Naive thymus-derived CD4-positive, alpha-beta T cell (primary cell): ENCODE results near the gene GSG1L. TPM values are rescaled to one million over a fixed set of nuclear protein-coding genes. Genes with fewer than 3 reads are reported as not detected.
"Not testable (repeated sequence)": the region's sequence is repeated elsewhere in the genome, so short reads cannot be mapped to it uniquely, and the experiment has no call there.

ENCODE experiments used
- ATAC-seq: fragments of 150-1000 bp; cut with Tn5 transposase; 2 replicates; pipeline ENCODE4 v1.10.0; 2021; ENCODE audit warnings: mild to moderate bottlenecking, moderate library complexity
- CTCF ChIA-PET: fragments of 350-600 bp; sonication (Branson Sonifier 250); formaldehyde crosslinking; loops from one replicate; lab custom pipeline; 2021; ENCODE audit warnings: antibody characterized with exemption; lab: Charles Lee
- POLR2A ChIA-PET: fragments of 350-600 bp; sonication (Branson Sonifier 250); formaldehyde crosslinking; loops from one replicate; lab custom pipeline; 2021; ENCODE audit warnings: antibody characterized with exemption, inconsistent platforms; lab: Charles Lee
- DNase-seq, 9 donors: peaks; one replicate each; pipeline versions ENCODE4 v3.0.0 to v3.0.0-alpha.2; 2020 to 2022; ENCODE audit warnings: mixed read lengths in 1 of 9
- H3K27ac ChIP-seq: one replicate; pipeline ENCODE4 v1.7.0; 2013; ENCODE audit warnings: mild to moderate bottlenecking, low read depth, low read length, moderate library complexity
- H3K27me3 ChIP-seq, 2 donors: one replicate each; pipeline ENCODE4 v1.7.0; 2013; ENCODE audit warnings: low read length in 2 of 2, mild to moderate bottlenecking in 2 of 2, moderate library complexity in 2 of 2; ENCODE audit not compliant: control insufficient read depth in 2 of 2, insufficient read depth in 2 of 2
- H3K36me3 ChIP-seq, 3 experiments: 1 replicate in 2 of 3; 2 replicates in 1 of 3; pipeline ENCODE4 v1.7.0; 2013; ENCODE audit warnings: low read length in 3 of 3, mild to moderate bottlenecking in 3 of 3, moderate library complexity in 1 of 3; ENCODE audit not compliant: insufficient read depth in 3 of 3, control insufficient read depth in 2 of 3
- H3K4me1 ChIP-seq, 2 donors: one replicate each; pipeline ENCODE4 v1.7.0; 2013; ENCODE audit warnings: low read length in 2 of 2, mild to moderate bottlenecking in 2 of 2, moderate library complexity in 1 of 2; ENCODE audit not compliant: control insufficient read depth in 2 of 2, insufficient read depth in 2 of 2
- H3K4me3 ChIP-seq: 2 replicates; pipeline ENCODE4 v1.7.0; 2013; ENCODE audit warnings: mild to moderate bottlenecking, low read length
- H3K9me3 ChIP-seq, 3 experiments: 1 replicate in 2 of 3; 2 replicates in 1 of 3; pipeline ENCODE4 v1.7.0; 2013; ENCODE audit warnings: low read length in 3 of 3; ENCODE audit not compliant: control insufficient read depth in 2 of 3
- H3K27ac Mint-ChIP-seq, 9 donors: one replicate each; pipeline ENCODE4 v1.8.0; 2020 to 2022; ENCODE audit warnings: mixed read lengths in 9 of 9, mild to moderate bottlenecking in 8 of 9, moderate library complexity in 5 of 9, inconsistent platforms in 2 of 9
- H3K27me3 Mint-ChIP-seq, 5 donors: one replicate each; pipeline ENCODE4 v1.8.0; 2021 to 2022; ENCODE audit warnings: mixed read lengths in 5 of 5, mild to moderate bottlenecking in 1 of 5
- H3K36me3 Mint-ChIP-seq, 5 donors: one replicate each; pipeline ENCODE4 v1.8.0; 2020 to 2022; ENCODE audit warnings: mixed read lengths in 5 of 5, mild to moderate bottlenecking in 3 of 5, inconsistent platforms in 1 of 5
- H3K4me1 Mint-ChIP-seq, 7 donors: one replicate each; pipeline ENCODE4 v1.8.0; 2020 to 2022; ENCODE audit warnings: mixed read lengths in 7 of 7, mild to moderate bottlenecking in 3 of 7, inconsistent platforms in 1 of 7
- H3K4me3 Mint-ChIP-seq, 10 donors: one replicate each; pipeline ENCODE4 v1.8.0; 2020 to 2022; ENCODE audit warnings: mild to moderate bottlenecking in 10 of 10, mixed read lengths in 10 of 10, moderate library complexity in 6 of 10, inconsistent platforms in 2 of 10
- H3K9me3 Mint-ChIP-seq, 11 donors: one replicate each; pipeline ENCODE4 v1.8.0; 2020 to 2022; ENCODE audit warnings: mixed read lengths in 11 of 11, mild to moderate bottlenecking in 4 of 11, inconsistent platforms in 1 of 11, moderate library complexity in 1 of 11
- intact Hi-C, 2 donors: fragments of 100-400 bp; cut with micrococcal nuclease; formaldehyde crosslinking; loops; one replicate each; pipeline ENCODE4 v1.15.1; 2023
- polyA plus RNA-seq, 2 donors: library from polyadenylated mRNA; unstranded; fragments of 300-500 nt; fragmentation: Illumina TruSeq; gene quantifications; one replicate each; pipeline ENCODE4 v1.2.3, GENCODE V29; 2021
- total RNA-seq, 6 experiments: library from RNA in 5 of 6; stranded (reverse) in 5 of 6; gene quantifications; 1 replicate in 5 of 6; 2 replicates in 1 of 6; pipeline ENCODE4 v1.2.3 and lab custom pipeline; 2021 to 2026

The GSG1L gene
- total and polyA plus RNA-seq, 7 experiments from 2014 or later, result 0.10 TPM; not detected in 6

DNA sequence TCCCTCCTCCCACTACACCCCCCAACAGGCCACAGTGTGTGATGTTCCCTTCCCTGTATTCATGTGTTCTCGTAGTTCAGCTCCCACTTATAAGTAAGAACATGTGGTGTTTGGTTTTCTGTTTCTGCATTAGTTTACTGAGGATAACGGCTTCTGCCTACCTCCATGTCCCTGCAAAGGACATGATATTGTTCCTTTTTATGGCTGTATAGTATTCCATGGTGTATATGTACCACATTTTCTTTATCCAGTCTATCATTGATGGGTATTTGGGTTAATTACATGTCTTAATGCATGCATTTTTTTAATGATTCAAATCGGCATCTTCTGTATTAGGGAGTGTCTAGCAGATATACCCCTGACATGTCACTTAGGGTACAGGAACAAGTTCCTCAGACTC lies 320.5 kb downstream of the GSG1L start:
- H3K27ac ChIP-seq, POLR2A ChIA-PET, H3K36me3 ChIP-seq, H3K27me3 Mint-ChIP-seq, H3K27me3 ChIP-seq, H3K9me3 ChIP-seq, ATAC-seq, H3K9me3 Mint-ChIP-seq, H3K4me3 Mint-ChIP-seq, CTCF ChIA-PET, H3K4me3 ChIP-seq, H3K4me1 ChIP-seq, H3K27ac Mint-ChIP-seq, DNase-seq: not testable (repeated sequence)
- Mint-ChIP-seq H3K36me3 (peaks cover 0 to 49% (median 26%) of the 10 kb centered on the region in 5 donors), H3K4me1 (peaks cover 0 to 12% (median 4%) of the 10 kb centered on the region in 7 donors)
- intact Hi-C loops, result loop anchor here in 1 of 2 donors (10.0 kb wide), 1 partner anchor 1908 kb away; no protein-coding TSS in a partner anchor

DNA sequence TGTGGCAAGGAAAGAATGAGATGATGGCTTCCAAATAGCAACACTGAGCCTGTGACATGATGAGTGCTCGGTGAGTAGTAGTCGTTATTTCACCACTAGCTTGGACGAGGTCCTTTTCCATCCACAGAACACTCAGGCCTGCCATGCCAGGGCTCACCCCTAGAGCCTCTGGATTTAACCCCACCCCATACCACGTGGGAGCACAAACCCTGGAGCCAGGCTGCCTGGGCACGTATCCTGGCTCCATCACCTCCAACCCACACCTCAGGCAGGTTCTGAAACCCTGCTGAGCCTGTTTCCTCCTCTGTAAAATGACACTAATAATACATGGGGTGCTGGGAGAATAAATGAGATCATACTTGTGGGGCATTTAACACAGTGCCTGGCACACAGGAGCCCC lies 321.2 kb downstream of the GSG1L start:
- Mint-ChIP-seq H3K9me3 (peaks cover 0 to 4% (median 0%) of the 10 kb centered on the region in 11 donors), H3K4me3 (no peak overlapping the region), H3K27me3 (no peaks in the 10 kb centered on the region), H3K36me3 (peaks cover 0 to 52% (median 30%) of the 10 kb centered on the region in 5 donors), H3K27ac (no peak overlapping the region), H3K4me1 (peaks cover 0 to 6% (median 0%) of the 10 kb centered on the region in 7 donors)
- ChIA-PET CTCF (no interaction called here), POLR2A (no interaction called here)
- Histone ChIP-seq H3K4me1 (no peaks in the 10 kb centered on the region), H3K9me3 (no peaks in the 10 kb centered on the region), H3K36me3 (peaks cover 0 to 5% (median 0%) of the 10 kb centered on the region in 3 experiments), H3K4me3 (no peak overlapping the region), H3K27me3 (no peaks in the 10 kb centered on the region), H3K27ac (no peak overlapping the region)
- DNase-seq (no peak), ATAC-seq (no peak)
- intact Hi-C loops, result loop anchor here in 1 of 2 donors (10.0 kb wide), 1 partner anchor 1908 kb away; no protein-coding TSS in a partner anchor

DNA sequence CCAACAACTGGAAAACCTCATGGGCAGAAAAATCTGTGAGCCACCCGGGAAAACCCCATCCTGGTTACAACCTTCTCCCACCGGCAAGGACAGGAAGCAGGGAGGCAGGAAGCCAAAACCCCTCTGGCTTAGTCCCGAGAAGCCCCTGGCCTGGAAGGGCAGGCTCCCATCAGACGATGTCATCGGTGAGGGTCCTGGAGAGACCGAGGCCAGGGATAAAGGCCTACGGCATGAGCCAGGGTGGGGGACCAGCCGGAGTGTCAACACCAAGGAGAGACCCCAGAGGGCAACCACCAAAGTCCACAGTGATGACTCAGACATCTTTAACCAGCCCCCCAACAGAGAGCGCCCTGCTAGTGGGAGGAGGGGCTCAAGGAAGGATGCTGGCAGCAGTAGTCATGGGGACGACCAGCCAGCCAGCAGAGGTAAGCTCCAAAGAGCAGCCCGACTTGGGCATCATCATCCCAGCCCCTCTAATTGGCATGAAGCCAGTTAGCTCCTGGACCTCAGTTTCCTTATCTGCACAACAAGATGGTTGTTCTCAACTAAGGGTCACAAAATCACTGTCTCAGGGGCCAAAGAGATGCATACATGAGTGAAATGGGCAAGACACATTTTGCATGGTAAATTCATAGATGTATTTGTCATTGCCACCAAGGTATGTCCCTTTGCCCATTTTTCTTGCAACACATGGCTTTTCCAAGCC lies 322.9 kb downstream of the GSG1L start:
- no peak for DNase-seq
- ATAC-seq, result no peak
- no peaks in the 10 kb centered on the region for H3K27me3 ChIP-seq
- Mint-ChIP-seq H3K27me3 (no peaks in the 10 kb centered on the region), H3K36me3 (peaks cover 0 to 59% (median 30%) of the 10 kb centered on the region in 5 donors), H3K9me3 (peaks cover 0 to 4% (median 0%) of the 10 kb centered on the region in 11 donors), H3K4me3 (no peak overlapping the region), H3K4me1 (peaks cover 0 to 6% (median 0%) of the 10 kb centered on the region in 7 donors), H3K27ac (no peak overlapping the region)
- H3K4me3 ChIP-seq, result no peak overlapping the region
- CTCF ChIA-PET, result no interaction called here
- intact Hi-C loops, result loop anchor here in 1 of 2 donors (10.0 kb wide), 1 partner anchor 1906 kb away; no protein-coding TSS in a partner anchor
- POLR2A ChIA-PET, result no interaction called here
- no peaks in the 10 kb centered on the region for H3K4me1 ChIP-seq
- no peaks in the 10 kb centered on the region for H3K9me3 ChIP-seq
- H3K36me3 ChIP-seq, result peaks cover 0 to 5% (median 0%) of the 10 kb centered on the region in 3 experiments
- H3K27ac ChIP-seq, result no peak overlapping the region

DNA sequence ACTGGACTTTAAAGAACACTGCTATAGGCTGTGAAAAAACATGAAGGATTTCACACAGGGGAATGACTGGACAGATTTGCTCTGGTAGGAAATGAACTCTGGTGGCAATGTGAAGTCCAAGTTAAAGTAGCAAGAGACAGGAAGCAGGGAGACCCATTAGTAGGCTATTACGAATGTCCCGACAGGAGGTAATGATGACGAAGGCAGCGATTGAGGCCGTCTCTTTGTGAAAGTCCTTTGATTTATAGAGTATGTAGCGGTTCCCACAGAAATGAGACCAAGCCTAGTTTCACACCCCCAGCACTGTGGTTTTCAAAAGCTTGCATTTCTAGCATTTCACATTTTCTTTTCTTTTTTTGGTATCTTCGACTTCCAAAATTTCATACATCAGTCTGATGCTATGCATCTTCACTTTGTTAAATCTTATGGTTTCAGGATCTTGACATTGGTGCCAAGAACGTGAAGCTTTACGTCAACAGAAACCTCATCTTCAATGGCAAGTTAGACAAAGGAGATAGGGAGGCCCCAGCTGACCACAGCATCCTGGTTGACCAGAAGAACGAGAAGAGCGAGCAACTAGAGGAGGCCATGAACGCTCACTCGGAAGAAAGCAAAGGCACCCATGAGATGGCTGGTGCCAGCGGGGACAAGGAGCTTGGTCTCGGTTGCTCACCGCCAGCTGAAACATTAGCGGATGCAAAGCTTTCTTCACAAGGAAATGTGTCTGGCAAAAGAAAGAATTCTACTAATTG lies 323.7 kb downstream of the GSG1L start:
- Histone ChIP-seq H3K27me3 (no peaks in the 10 kb centered on the region), H3K9me3 (no peaks in the 10 kb centered on the region), H3K27ac (no peak overlapping the region), H3K4me1 (no peaks in the 10 kb centered on the region), H3K36me3 (peaks cover 0 to 5% (median 0%) of the 10 kb centered on the region in 3 experiments), H3K4me3 (no peak overlapping the region)
- CTCF ChIA-PET, result no interaction called here
- ATAC-seq (no peak), DNase-seq (no peak)
- intact Hi-C loops, result loop anchor here in 1 of 2 donors (10.0 kb wide), 1 partner anchor 1905 kb away; no protein-coding TSS in a partner anchor
- Mint-ChIP-seq H3K27me3 (no peaks in the 10 kb centered on the region), H3K27ac (no peak overlapping the region), H3K36me3 (peaks cover 0 to 53% (median 30%) of the 10 kb centered on the region in 5 donors), H3K4me1 (peaks cover 0 to 6% (median 0%) of the 10 kb centered on the region in 7 donors), H3K9me3 (peaks cover 0 to 4% (median 0%) of the 10 kb centered on the region in 11 donors), H3K4me3 (no peak overlapping the region)
- POLR2A ChIA-PET, result no interaction called here

DNA sequence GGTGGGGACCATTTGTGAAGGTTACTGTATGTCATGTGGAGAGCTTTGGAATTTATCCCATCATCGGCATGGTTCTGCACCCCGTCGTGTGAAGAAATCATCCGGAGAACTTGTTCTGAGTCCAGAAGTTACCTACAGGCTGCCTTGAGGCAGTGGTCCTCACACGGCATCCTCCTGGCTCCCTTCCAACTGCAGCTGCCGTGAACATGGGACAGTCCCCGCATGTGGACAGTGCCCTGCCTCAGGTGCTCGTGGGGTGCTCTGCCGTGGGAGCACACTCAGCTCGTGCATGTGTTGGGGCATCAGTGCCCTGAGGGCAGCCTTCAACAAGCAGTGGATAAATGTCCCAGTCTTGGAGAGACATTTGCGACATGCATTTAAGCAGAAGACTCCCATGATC lies 324.9 kb downstream of the GSG1L start:
- peaks cover 0 to 6% (median 0%) of the 10 kb centered on the region in 7 donors for H3K4me1 Mint-ChIP-seq

More for the DNA sequence above, 324.9 kb downstream of the GSG1L start:
- Mint-ChIP-seq H3K4me3 (no peak overlapping the region), H3K9me3 (peaks cover 0 to 4% (median 0%) of the 10 kb centered on the region in 11 donors), H3K27me3 (no peaks in the 10 kb centered on the region), H3K36me3 (peaks cover 0 to 53% (median 30%) of the 10 kb centered on the region in 5 donors), H3K27ac (no peak overlapping the region)
- intact Hi-C loops, result no loop called here
- no peak for ATAC-seq
- CTCF ChIA-PET, result no interaction called here
- H3K9me3 ChIP-seq, result no peaks in the 10 kb centered on the region
- no peaks in the 10 kb centered on the region for H3K4me1 ChIP-seq
- no peak overlapping the region for H3K4me3 ChIP-seq
- no peaks in the 10 kb centered on the region for H3K27me3 ChIP-seq
- no peak for DNase-seq
- peaks cover 0 to 5% (median 0%) of the 10 kb centered on the region in 3 experiments for H3K36me3 ChIP-seq
- no peak overlapping the region for H3K27ac ChIP-seq
- POLR2A ChIA-PET, result no interaction called here
